ENCODE results near the gene SEMA4C. TPM values are rescaled to one million over a fixed set of nuclear protein-coding genes. Genes with fewer than 3 reads are reported as not detected.

Gene SEMA4C
- total RNA-seq, 2 experiments from 2014 or later, result 0.06 to 0.19 TPM

GRCh38 chr2:96861074-96861473 lies 8.8 kb downstream of the SEMA4C start:
- H2AFZ ChIP-seq (ENCODE audit: low read length), result no peak overlapping the region
- H3K79me2 ChIP-seq (ENCODE audit: insufficient read depth, low read depth, low read length), result peaks cover 9% of the 10 kb centered on the region; the same call in 1 of the 2 replicates
- ChIA-PET POLR2A (no interaction called here), CTCF (ENCODE audit: unreplicated experiment) (no interaction called here)
- H3K9me2 ChIP-seq (ENCODE audit: insufficient read depth, low read length), result no peaks in the 10 kb centered on the region
- DNase-seq (ENCODE audit: low spot score), result no peak
- intact Hi-C loops (cut with micrococcal nuclease; ENCODE audit: unreplicated experiment), result no loop called here
- H3K4me1 ChIP-seq (ENCODE audit: insufficient read depth, low read length, poor library complexity, severe bottlenecking), result peaks cover 14% of the 10 kb centered on the region
- H3K27ac ChIP-seq (ENCODE audit: low read depth, low read length, poor library complexity, severe bottlenecking), result no peak overlapping the region
- no TSS peak for BruUV-seq (replicated peaks)
- H3K9me3 ChIP-seq (ENCODE audit: low read length), result no peaks in the 10 kb centered on the region
- no peaks in the 10 kb centered on the region for H3K36me3 ChIP-seq (ENCODE audit: insufficient read depth, low read length)
- no peak overlapping the region for H3K4me3 ChIP-seq (ENCODE audit: low read depth, low read length, poor library complexity, severe bottlenecking)
- H4K20me1 ChIP-seq (ENCODE audit: insufficient read depth, low read length), result no peaks in the 10 kb centered on the region
- no peak overlapping the region for H3K4me2 ChIP-seq (ENCODE audit: low read length)
- TF ChIP-seq CTCF (conservative IDR thresholded peaks at IDR 0.05; ENCODE audit: low read length) (no peak), EZH2phosphoT487 (IDR thresholded peaks at IDR 0.05; ENCODE audit: borderline replicate concordance, low read depth, low read length) (no peak)

GRCh38 chr2:96860065-96861029 lies 9.5 kb downstream of the SEMA4C start:
- Histone ChIP-seq H3K79me2 (ENCODE audit: insufficient read depth, low read depth, low read length) (peaks cover 12% of the 10 kb centered on the region; the same call in 1 of the 2 replicates), H2AFZ (ENCODE audit: low read length) (no peak overlapping the region), H3K9me3 (ENCODE audit: low read length) (no peaks in the 10 kb centered on the region), H3K27ac (ENCODE audit: low read depth, low read length, poor library complexity, severe bottlenecking) (no peak overlapping the region), H3K9me2 (ENCODE audit: insufficient read depth, low read length) (no peaks in the 10 kb centered on the region), H3K4me3 (ENCODE audit: low read depth, low read length, poor library complexity, severe bottlenecking) (no peak overlapping the region), H4K20me1 (ENCODE audit: insufficient read depth, low read length) (no peaks in the 10 kb centered on the region), H3K4me2 (ENCODE audit: low read length) (no peak overlapping the region), H3K4me1 (ENCODE audit: insufficient read depth, low read length, poor library complexity, severe bottlenecking) (peaks cover 14% of the 10 kb centered on the region), H3K36me3 (ENCODE audit: insufficient read depth, low read length) (no peaks in the 10 kb centered on the region)
- DNase-seq (ENCODE audit: low spot score), result no peak
- intact Hi-C loops (cut with micrococcal nuclease; ENCODE audit: unreplicated experiment), result no loop called here
- no TSS peak for BruUV-seq (replicated peaks)
- ChIA-PET CTCF (ENCODE audit: unreplicated experiment) (no interaction called here), POLR2A (no interaction called here)
- TF ChIP-seq EZH2phosphoT487 (IDR thresholded peaks at IDR 0.05; ENCODE audit: borderline replicate concordance, low read depth, low read length), result no peak
- TF ChIP-seq CTCF (conservative IDR thresholded peaks at IDR 0.05; ENCODE audit: low read length), result no peak

- no peak overlapping the region for H3K27ac ChIP-seq (ENCODE audit: low read depth, low read length, poor library complexity, severe bottlenecking)
- H3K4me3 ChIP-seq (ENCODE audit: low read depth, low read length, poor library complexity, severe bottlenecking), result no peak overlapping the region
- no peak overlapping the region for H2AFZ ChIP-seq (ENCODE audit: low read length)
- DNase-seq (ENCODE audit: low spot score), result no peak
- CTCF ChIA-PET (ENCODE audit: unreplicated experiment), result no interaction called here
- intact Hi-C loops (cut with micrococcal nuclease; ENCODE audit: unreplicated experiment), result loop anchor here (5.0 kb wide), 2 partner anchors 97 to 222 kb away; partner anchors contain the start of genes CNNM4 and KANSL3
- H3K4me2 ChIP-seq (ENCODE audit: low read length), result no peak overlapping the region
- peaks cover 14% of the 10 kb centered on the region for H3K4me1 ChIP-seq (ENCODE audit: insufficient read depth, low read length, poor library complexity, severe bottlenecking)
- H3K9me2 ChIP-seq (ENCODE audit: insufficient read depth, low read length), result no peaks in the 10 kb centered on the region
- no peaks in the 10 kb centered on the region for H3K9me3 ChIP-seq (ENCODE audit: low read length)
- no peaks in the 10 kb centered on the region for H3K36me3 ChIP-seq (ENCODE audit: insufficient read depth, low read length)
- H4K20me1 ChIP-seq (ENCODE audit: insufficient read depth, low read length), result no peaks in the 10 kb centered on the region
- BruUV-seq (replicated peaks), result no TSS peak
- POLR2A ChIA-PET, result no interaction called here
- TF ChIP-seq CTCF (conservative IDR thresholded peaks at IDR 0.05; ENCODE audit: low read length) (no peak), EZH2phosphoT487 (IDR thresholded peaks at IDR 0.05; ENCODE audit: borderline replicate concordance, low read depth, low read length) (no peak)
- H3K79me2 ChIP-seq (ENCODE audit: insufficient read depth, low read depth, low read length), result peaks cover 12% of the 10 kb centered on the region; the same call in 1 of the 2 replicates
Measured at GRCh38 chr2:96859681-96860064, 10.2 kb downstream of the SEMA4C start.
